GM12892 (cell line): ENCODE measurements around the gene CCDC175.

ENCODE experiments used
- POLR2A ChIP-seq: IDR thresholded peaks from 2 replicates; pipeline ENCODE4 v1.6.1; 2011; ENCODE audit warnings: low read depth, low read length, control low read depth
- POLR2AphosphoS5 ChIP-seq: IDR thresholded peaks from 2 replicates; pipeline ENCODE4 v1.6.1; 2011; ENCODE audit warnings: low read depth, low read length, control low read depth

- TF ChIP-seq POLR2AphosphoS5 (no peak), POLR2A (no peak)
Observed at GRCh38 chr14:59478540-59478939, 98.1 kb downstream of the CCDC175 start.
